HepG2 (cell line): ENCODE data around the gene PPP2R5D.

ENCODE experiments used
- ATM ChIP-seq: fragments of 450-650 bp; IDR thresholded peaks from 2 replicates; pipeline ENCODE4 v1.7.1; 2017; ENCODE audit warnings: mild to moderate bottlenecking, borderline replicate concordance
- ESRRA ChIP-seq: sonication (generic); formaldehyde crosslinking; IDR thresholded peaks from 2 replicates; pipeline ENCODE4 v1.5.1; 2020; ENCODE audit warnings: mild to moderate bottlenecking, low read depth, missing genetic modification reagents
- EZH2 ChIP-seq: conservative IDR thresholded peaks from 2 replicates; pipeline ENCODE4 v1.6.1; 2012; ENCODE audit warnings: mild to moderate bottlenecking, low read depth, low read length, moderate library complexity
- KDM1A ChIP-seq: IDR thresholded peaks from 2 replicates; pipeline ENCODE4 v1.6.1; 2016; ENCODE audit warnings: missing compliant biosample characterization
- MIXL1 ChIP-seq: IDR thresholded peaks from 2 replicates; pipeline ENCODE4 v1.6.1; 2016
- NCOR1 ChIP-seq: fragments of 200-600 bp; sonication (generic); IDR thresholded peaks from 2 replicates; pipeline ENCODE4 v1.7.0; 2017; ENCODE audit warnings: antibody characterized with exemption, low read length, borderline replicate concordance
- POLR2AphosphoS5 ChIP-seq: IDR thresholded peaks from 2 replicates; pipeline ENCODE4 v1.6.1; 2012; ENCODE audit warnings: low read depth, low read length
- SP1 ChIP-seq, 2 experiments: fragments of 450-650 bp in 1 of 2; sonication (generic) in 1 of 2; formaldehyde crosslinking in 1 of 2; IDR thresholded peaks; 2 replicates each; pipeline versions ENCODE4 v1.4.0 to v1.6.1; 2016 to 2020; ENCODE audit warnings: missing genetic modification reagents in 1 of 2
- TGIF2 ChIP-seq: IDR thresholded peaks from 2 replicates; pipeline ENCODE4 v1.6.1; 2016; ENCODE audit warnings: control low read depth, missing compliant biosample characterization
- TF ChIP-seq, protein P1 (sequence below), 2 experiments: sonication (generic) in 1 of 2; formaldehyde crosslinking in 1 of 2; IDR thresholded peaks; 2 replicates each; pipeline versions ENCODE4 v1.5.1 to v1.6.1; 2011 to 2020; ENCODE audit warnings: borderline replicate concordance in 1 of 2, low read depth in 1 of 2, low read length in 1 of 2, mild to moderate bottlenecking in 1 of 2, missing genetic modification reagents in 1 of 2, moderate library complexity in 1 of 2
- TF ChIP-seq, protein P2 (sequence below): sonication (generic); formaldehyde crosslinking; IDR thresholded peaks from 2 replicates; pipeline ENCODE4 v1.9.0; 2021; ENCODE audit warnings: mild to moderate bottlenecking, missing genetic modification reagents
- TF ChIP-seq, protein P3 (sequence below): sonication (generic); formaldehyde crosslinking; IDR thresholded peaks from 2 replicates; pipeline ENCODE4 v1.8.0; 2022; ENCODE audit warnings: mild to moderate bottlenecking, missing genetic modification reagents
- TF ChIP-seq, protein P4 (sequence below): sonication (generic); formaldehyde crosslinking; IDR thresholded peaks from 2 replicates; pipeline ENCODE4 v1.5.0; 2020; ENCODE audit warnings: missing genetic modification reagents, mild to moderate bottlenecking, borderline replicate concordance
- TF ChIP-seq, protein P5 (sequence below): sonication (generic); formaldehyde crosslinking; IDR thresholded peaks from 2 replicates; pipeline ENCODE4 v1.5.0; 2020; ENCODE audit warnings: mild to moderate bottlenecking, missing genetic modification reagents, moderate library complexity

DNA sequence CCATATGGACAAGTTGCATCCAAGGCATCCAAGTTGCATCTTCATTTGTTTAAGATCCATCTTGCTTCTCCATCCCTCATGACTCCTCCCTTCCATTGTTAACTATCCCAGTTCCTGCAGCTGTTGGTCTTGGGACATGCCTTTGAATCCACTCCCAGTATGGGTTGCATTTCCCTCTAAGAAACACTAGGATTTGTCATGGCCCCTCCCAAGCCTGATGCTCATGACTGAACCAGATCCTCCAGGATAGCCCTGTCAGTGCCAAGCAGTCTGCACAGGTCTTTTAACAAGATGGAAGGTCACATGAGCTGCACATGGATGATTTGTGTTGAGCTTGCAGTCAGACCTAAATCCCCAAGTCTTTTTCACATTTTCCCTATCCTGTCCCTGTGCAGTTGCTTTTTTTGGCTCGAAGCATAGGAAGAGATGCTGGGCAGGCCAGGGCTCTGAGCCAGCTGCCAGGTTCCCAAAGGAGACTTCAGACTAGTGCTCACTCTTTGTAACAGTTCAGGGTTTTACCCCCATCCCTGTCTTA is 4.2 kb downstream of the PPP2R5D start:
- TF ChIP-seq, protein P1, sequence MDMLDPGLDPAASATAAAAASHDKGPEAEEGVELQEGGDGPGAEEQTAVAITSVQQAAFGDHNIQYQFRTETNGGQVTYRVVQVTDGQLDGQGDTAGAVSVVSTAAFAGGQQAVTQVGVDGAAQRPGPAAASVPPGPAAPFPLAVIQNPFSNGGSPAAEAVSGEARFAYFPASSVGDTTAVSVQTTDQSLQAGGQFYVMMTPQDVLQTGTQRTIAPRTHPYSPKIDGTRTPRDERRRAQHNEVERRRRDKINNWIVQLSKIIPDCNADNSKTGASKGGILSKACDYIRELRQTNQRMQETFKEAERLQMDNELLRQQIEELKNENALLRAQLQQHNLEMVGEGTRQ (IDR thresholded peaks at IDR 0.05; ENCODE audit: low read depth, low read length): no peak
- TF ChIP-seq, protein P1 (CRISPR knock-in tag; IDR thresholded peaks at IDR 0.05; ENCODE audit: borderline replicate concordance): no peak
- TF ChIP-seq KDM1A (no peak), POLR2AphosphoS5 (no peak), MIXL1 (no peak), ATM (no peak), SP1 (IDR thresholded peaks at IDR 0.05) (no peak), SP1 (CRISPR knock-in tag; IDR thresholded peaks at IDR 0.05) (no peak), ESRRA (CRISPR knock-in tag) (no peak), TGIF2 (CRISPR knock-in tag) (no peak), EZH2 (no peak), NCOR1 (no peak)
- TF ChIP-seq, protein P2, sequence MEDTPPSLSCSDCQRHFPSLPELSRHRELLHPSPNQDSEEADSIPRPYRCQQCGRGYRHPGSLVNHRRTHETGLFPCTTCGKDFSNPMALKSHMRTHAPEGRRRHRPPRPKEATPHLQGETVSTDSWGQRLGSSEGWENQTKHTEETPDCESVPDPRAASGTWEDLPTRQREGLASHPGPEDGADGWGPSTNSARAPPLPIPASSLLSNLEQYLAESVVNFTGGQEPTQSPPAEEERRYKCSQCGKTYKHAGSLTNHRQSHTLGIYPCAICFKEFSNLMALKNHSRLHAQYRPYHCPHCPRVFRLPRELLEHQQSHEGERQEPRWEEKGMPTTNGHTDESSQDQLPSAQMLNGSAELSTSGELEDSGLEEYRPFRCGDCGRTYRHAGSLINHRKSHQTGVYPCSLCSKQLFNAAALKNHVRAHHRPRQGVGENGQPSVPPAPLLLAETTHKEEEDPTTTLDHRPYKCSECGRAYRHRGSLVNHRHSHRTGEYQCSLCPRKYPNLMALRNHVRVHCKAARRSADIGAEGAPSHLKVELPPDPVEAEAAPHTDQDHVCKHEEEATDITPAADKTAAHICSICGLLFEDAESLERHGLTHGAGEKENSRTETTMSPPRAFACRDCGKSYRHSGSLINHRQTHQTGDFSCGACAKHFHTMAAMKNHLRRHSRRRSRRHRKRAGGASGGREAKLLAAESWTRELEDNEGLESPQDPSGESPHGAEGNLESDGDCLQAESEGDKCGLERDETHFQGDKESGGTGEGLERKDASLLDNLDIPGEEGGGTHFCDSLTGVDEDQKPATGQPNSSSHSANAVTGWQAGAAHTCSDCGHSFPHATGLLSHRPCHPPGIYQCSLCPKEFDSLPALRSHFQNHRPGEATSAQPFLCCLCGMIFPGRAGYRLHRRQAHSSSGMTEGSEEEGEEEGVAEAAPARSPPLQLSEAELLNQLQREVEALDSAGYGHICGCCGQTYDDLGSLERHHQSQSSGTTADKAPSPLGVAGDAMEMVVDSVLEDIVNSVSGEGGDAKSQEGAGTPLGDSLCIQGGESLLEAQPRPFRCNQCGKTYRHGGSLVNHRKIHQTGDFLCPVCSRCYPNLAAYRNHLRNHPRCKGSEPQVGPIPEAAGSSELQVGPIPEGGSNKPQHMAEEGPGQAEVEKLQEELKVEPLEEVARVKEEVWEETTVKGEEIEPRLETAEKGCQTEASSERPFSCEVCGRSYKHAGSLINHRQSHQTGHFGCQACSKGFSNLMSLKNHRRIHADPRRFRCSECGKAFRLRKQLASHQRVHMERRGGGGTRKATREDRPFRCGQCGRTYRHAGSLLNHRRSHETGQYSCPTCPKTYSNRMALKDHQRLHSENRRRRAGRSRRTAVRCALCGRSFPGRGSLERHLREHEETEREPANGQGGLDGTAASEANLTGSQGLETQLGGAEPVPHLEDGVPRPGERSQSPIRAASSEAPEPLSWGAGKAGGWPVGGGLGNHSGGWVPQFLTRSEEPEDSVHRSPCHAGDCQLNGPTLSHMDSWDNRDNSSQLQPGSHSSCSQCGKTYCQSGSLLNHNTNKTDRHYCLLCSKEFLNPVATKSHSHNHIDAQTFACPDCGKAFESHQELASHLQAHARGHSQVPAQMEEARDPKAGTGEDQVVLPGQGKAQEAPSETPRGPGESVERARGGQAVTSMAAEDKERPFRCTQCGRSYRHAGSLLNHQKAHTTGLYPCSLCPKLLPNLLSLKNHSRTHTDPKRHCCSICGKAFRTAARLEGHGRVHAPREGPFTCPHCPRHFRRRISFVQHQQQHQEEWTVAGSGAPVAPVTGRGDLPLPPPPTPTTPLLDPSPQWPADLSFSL (CRISPR knock-in tag): no peak
- TF ChIP-seq, protein P3, sequence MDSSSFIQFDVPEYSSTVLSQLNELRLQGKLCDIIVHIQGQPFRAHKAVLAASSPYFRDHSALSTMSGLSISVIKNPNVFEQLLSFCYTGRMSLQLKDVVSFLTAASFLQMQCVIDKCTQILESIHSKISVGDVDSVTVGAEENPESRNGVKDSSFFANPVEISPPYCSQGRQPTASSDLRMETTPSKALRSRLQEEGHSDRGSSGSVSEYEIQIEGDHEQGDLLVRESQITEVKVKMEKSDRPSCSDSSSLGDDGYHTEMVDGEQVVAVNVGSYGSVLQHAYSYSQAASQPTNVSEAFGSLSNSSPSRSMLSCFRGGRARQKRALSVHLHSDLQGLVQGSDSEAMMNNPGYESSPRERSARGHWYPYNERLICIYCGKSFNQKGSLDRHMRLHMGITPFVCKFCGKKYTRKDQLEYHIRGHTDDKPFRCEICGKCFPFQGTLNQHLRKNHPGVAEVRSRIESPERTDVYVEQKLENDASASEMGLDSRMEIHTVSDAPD: no peak
- TF ChIP-seq, protein P4, sequence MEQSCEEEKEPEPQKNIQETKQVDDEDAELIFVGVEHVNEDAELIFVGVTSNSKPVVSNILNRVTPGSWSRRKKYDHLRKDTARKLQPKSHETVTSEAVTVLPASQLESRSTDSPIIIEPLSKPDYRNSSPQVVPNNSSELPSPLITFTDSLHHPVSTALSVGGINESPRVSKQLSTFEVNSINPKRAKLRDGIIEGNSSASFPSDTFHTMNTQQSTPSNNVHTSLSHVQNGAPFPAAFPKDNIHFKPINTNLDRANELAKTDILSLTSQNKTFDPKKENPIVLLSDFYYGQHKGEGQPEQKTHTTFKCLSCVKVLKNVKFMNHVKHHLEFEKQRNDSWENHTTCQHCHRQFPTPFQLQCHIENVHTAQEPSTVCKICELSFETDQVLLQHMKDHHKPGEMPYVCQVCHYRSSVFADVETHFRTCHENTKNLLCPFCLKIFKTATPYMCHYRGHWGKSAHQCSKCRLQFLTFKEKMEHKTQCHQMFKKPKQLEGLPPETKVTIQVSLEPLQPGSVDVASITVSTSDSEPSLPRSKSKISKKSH (CRISPR knock-in tag): no peak
- TF ChIP-seq, protein P5, sequence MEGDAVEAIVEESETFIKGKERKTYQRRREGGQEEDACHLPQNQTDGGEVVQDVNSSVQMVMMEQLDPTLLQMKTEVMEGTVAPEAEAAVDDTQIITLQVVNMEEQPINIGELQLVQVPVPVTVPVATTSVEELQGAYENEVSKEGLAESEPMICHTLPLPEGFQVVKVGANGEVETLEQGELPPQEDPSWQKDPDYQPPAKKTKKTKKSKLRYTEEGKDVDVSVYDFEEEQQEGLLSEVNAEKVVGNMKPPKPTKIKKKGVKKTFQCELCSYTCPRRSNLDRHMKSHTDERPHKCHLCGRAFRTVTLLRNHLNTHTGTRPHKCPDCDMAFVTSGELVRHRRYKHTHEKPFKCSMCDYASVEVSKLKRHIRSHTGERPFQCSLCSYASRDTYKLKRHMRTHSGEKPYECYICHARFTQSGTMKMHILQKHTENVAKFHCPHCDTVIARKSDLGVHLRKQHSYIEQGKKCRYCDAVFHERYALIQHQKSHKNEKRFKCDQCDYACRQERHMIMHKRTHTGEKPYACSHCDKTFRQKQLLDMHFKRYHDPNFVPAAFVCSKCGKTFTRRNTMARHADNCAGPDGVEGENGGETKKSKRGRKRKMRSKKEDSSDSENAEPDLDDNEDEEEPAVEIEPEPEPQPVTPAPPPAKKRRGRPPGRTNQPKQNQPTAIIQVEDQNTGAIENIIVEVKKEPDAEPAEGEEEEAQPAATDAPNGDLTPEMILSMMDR (CRISPR knock-in tag): no peak
